Measurements from ENCODE around the gene PRR33. TPM values are rescaled to one million over a fixed set of nuclear protein-coding genes. Genes with fewer than 3 reads are reported as not detected.
A peak's percentile ranks its signal among the peaks of the same experiment; 100 is the strongest.

PRR33 gene
- total and polyA plus RNA-seq, 9 of the 15 experiments (the other 6 are each of a cell fraction or from before 2014, with no cell fraction given) = not detected

- TF ChIP-seq, protein P1, sequence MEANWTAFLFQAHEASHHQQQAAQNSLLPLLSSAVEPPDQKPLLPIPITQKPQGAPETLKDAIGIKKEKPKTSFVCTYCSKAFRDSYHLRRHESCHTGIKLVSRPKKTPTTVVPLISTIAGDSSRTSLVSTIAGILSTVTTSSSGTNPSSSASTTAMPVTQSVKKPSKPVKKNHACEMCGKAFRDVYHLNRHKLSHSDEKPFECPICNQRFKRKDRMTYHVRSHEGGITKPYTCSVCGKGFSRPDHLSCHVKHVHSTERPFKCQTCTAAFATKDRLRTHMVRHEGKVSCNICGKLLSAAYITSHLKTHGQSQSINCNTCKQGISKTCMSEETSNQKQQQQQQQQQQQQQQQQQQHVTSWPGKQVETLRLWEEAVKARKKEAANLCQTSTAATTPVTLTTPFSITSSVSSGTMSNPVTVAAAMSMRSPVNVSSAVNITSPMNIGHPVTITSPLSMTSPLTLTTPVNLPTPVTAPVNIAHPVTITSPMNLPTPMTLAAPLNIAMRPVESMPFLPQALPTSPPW (CRISPR knock-in tag; IDR thresholded peaks at IDR 0.05) = peak; percentile 42; the same call in 1 of the 2 replicates
- peak; percentile 76; the same call in 1 of the 2 replicates for TF ChIP-seq STAG1 (CRISPR knock-in tag; IDR thresholded peaks at IDR 0.05; ENCODE audit: borderline replicate concordance)
- 0 out of 2 replicates have a peak, but pooled peaks have one; percentile 28 for TF ChIP-seq CC2D1A (IDR thresholded peaks at IDR 0.05)
- TF ChIP-seq RBM17 (IDR thresholded peaks at IDR 0.05; ENCODE audit: borderline replicate concordance, low read depth, low read length) = no peak
- TF ChIP-seq NFIC (IDR thresholded peaks at IDR 0.05) = peak; percentile 42; the same call in 1 of the 2 replicates
These were observed 9.1 kb downstream of the PRR33 start (continued) for GRCh38 chr11:1882265-1883238.

All from K562 (cell line).